ENCODE measurements around the gene GALNT17. TPM values are rescaled to one million over a fixed set of nuclear protein-coding genes. Genes with fewer than 3 reads are reported as not detected.

Gene GALNT17
- total and polyA plus RNA-seq, 2 experiments from 2014 or later, result 11.1 to 65.6 TPM

GRCh38 chr7:71386152-71386785, 254.3 kb downstream of the GALNT17 start:
- H3K79me2 ChIP-seq (replicated peaks; ENCODE audit: insufficient read depth), result peaks cover 26% of the 10 kb centered on the region; the same call in 1 of the 2 replicates
- Mint-ChIP-seq H3K27ac (no peak overlapping the region), H3K9me3 (peaks cover 10% of the 10 kb centered on the region; the same call in 2 of the 3 replicates), H3K36me3 (ENCODE audit: low read depth) (peaks cover 35% of the 10 kb centered on the region), H3K4me3 (no peak overlapping the region), H3K27me3 (ENCODE audit: insufficient read depth, low read depth, poor library complexity) (peaks cover 6% of the 10 kb centered on the region), H3K4me1 (peaks cover 20% of the 10 kb centered on the region; the same call in 2 of the 3 replicates)
- H3K9me2 ChIP-seq (ENCODE audit: insufficient read depth), result peaks cover 4% of the 10 kb centered on the region; the same call in 1 of the 2 replicates
- no peaks in the 10 kb centered on the region for H3K36me3 ChIP-seq (ENCODE audit: insufficient read depth)
- no peak overlapping the region for H2AFZ ChIP-seq
- no peaks in the 10 kb centered on the region; the same call in 1 of the 2 replicates for H4K20me1 ChIP-seq (replicated peaks; ENCODE audit: insufficient read depth)
- DNase-seq (ENCODE audit: low spot score) (no peak), ATAC-seq (no peak)
- H3K4me1 ChIP-seq (ENCODE audit: insufficient read depth), result no peaks in the 10 kb centered on the region
- TF ChIP-seq ETS1 (IDR thresholded peaks at IDR 0.05), result no peak
- TF ChIP-seq REST (IDR thresholded peaks at IDR 0.05; ENCODE audit: unreplicated experiment), result no peak
- TF ChIP-seq ZNF462 (CRISPR knock-in tag; IDR thresholded peaks at IDR 0.05), result no peak
- TF ChIP-seq STAT1 (IDR thresholded peaks at IDR 0.05; ENCODE audit: unreplicated experiment), result no peak
- TF ChIP-seq JUNB (IDR thresholded peaks at IDR 0.05; ENCODE audit: unreplicated experiment), result no peak
- H3K27ac ChIP-seq (ENCODE audit: low read depth), result no peak overlapping the region
- no peak overlapping the region for H3K4me2 ChIP-seq
- H3K4me3 ChIP-seq, result no peak overlapping the region
- no peaks in the 10 kb centered on the region for H3K27me3 ChIP-seq (ENCODE audit: insufficient read depth)
- no peaks in the 10 kb centered on the region for H3F3A ChIP-seq (replicated peaks; ENCODE audit: low read depth)

Data from GM23338 (cell line).